HEK293T (cell line): ENCODE results near the gene FOCAD.

Experiments used
- FOXM1 ChIP-seq: fragments of 450-650 bp; IDR thresholded peaks from 2 replicates; pipeline ENCODE4 v1.6.1; 2017; ENCODE audit warnings: mild to moderate bottlenecking, borderline replicate concordance
- LEF1 ChIP-seq: fragments of 450-650 bp; IDR thresholded peaks from 2 replicates; pipeline ENCODE4 v1.6.1; 2017; ENCODE audit warnings: mild to moderate bottlenecking, borderline replicate concordance
- SP1 ChIP-seq: fragments of 450-650 bp; IDR thresholded peaks from 2 replicates; pipeline ENCODE4 v1.6.1; 2017
- SUZ12 ChIP-seq: fragments of 450-650 bp; IDR thresholded peaks from 2 replicates; pipeline ENCODE4 v1.6.1; 2016; ENCODE audit warnings: mild to moderate bottlenecking

DNA sequence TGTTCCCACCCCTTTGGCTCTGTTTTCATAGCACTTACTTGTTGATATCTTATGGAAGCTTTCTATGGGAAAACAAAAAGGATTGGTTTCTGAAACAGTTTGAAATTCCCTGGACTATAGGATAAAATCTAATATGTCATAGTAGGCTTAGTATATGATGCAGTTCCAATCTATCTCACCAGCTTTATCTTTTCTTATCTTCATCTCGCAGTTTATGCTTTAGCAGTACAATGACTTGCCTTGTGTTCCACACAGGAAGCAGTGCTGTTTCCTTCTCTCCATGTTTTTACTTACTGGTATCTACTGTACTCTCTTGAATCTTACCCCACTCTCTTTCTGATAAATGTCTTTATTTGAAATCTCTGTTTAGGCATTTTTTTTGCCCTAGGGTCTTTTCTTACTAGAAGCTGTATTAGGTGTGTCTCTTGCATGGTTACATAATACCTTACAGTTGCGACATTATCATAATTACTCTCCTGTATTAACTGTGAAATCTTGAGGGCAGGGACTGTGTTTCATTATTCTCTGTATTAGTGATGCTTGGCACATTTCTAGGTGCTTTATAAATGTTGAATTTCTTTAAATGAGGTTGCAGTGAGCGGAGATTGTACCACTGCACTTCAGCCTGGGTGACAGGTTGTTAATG, 76.3 kb downstream of the FOCAD start:
- TF ChIP-seq SUZ12: no peak
- TF ChIP-seq FOXM1: no peak
- TF ChIP-seq LEF1: no peak
- TF ChIP-seq SP1: no peak
